Keratinocyte (primary cell): ENCODE data around the gene GPC5. TPM values are rescaled to one million over a fixed set of nuclear protein-coding genes. Genes with fewer than 3 reads are reported as not detected.

ENCODE experiments used
- DNase-seq: peaks from one replicate; pipeline ENCODE4 v3.0.0-alpha.2; 2011; ENCODE audit warnings: low read depth, missing footprints, low spot score
- FAIRE-seq: peaks from 2 replicates; lab custom pipeline; 2011; peaks lifted over from hg19 to GRCh38; lab: Jason Lieb, UNC
- H2AFZ ChIP-seq: 2 replicates; pipeline ENCODE4 v1.6.0; 2012; ENCODE audit warnings: low read length, control low read depth, inconsistent platforms; ENCODE audit not compliant: control insufficient read depth
- H3K27ac ChIP-seq: 2 replicates; pipeline ENCODE4 v1.5.1; 2011; ENCODE audit warnings: low read length; ENCODE audit not compliant: control insufficient read depth, insufficient read depth
- H3K27me3 ChIP-seq: 3 replicates; pipeline ENCODE4 v1.6.0; 2011; ENCODE audit warnings: low read length; ENCODE audit not compliant: control insufficient read depth, insufficient read depth; ENCODE audit errors: extremely low read depth
- H3K36me3 ChIP-seq, 2 experiments: 2 replicates in 1 of 2; 3 replicates in 1 of 2; pipeline ENCODE4 v1.5.1; 2011; ENCODE audit warnings: low read length in 2 of 2, mild to moderate bottlenecking in 1 of 2; ENCODE audit not compliant: control insufficient read depth in 2 of 2, insufficient read depth in 2 of 2; ENCODE audit errors: extremely low read depth in 1 of 2
- H3K4me1 ChIP-seq: 3 replicates; pipeline ENCODE4 v1.5.1; 2011; ENCODE audit warnings: low read length; ENCODE audit not compliant: control insufficient read depth, insufficient read depth; ENCODE audit errors: extremely low read depth
- H3K4me2 ChIP-seq: 3 replicates; pipeline ENCODE4 v1.6.0; 2011; ENCODE audit warnings: low read depth, low read length; ENCODE audit not compliant: control insufficient read depth, insufficient read depth; ENCODE audit errors: extremely low read depth
- H3K4me3 ChIP-seq, 3 experiments: fragments of 200-600 bp in 1 of 3; sonication (generic) in 1 of 3; 2 replicates in 2 of 3; 3 replicates in 1 of 3; pipeline ENCODE4 v1.5.1; 2011 to 2016; ENCODE audit warnings: low read length in 3 of 3, mild to moderate bottlenecking in 3 of 3, control low read depth in 2 of 3, inconsistent platforms in 1 of 3, low read depth in 1 of 3, mixed read lengths in 1 of 3, mixed run types in 1 of 3, moderate library complexity in 1 of 3; ENCODE audit not compliant: control insufficient read depth in 2 of 3, insufficient read depth in 2 of 3; ENCODE audit errors: extremely low read depth in 1 of 3
- H3K79me2 ChIP-seq: 2 replicates; pipeline ENCODE4 v1.6.0; 2012; ENCODE audit warnings: low read length; ENCODE audit not compliant: control insufficient read depth, insufficient read depth
- H3K9ac ChIP-seq: 3 replicates; pipeline ENCODE4 v1.6.0; 2011; ENCODE audit warnings: low read length; ENCODE audit not compliant: control insufficient read depth, insufficient read depth; ENCODE audit errors: extremely low read depth
- H3K9me1 ChIP-seq: 3 replicates; pipeline ENCODE4 v1.6.0; 2011; ENCODE audit warnings: low read length; ENCODE audit not compliant: control insufficient read depth, insufficient read depth; ENCODE audit errors: extremely low read depth
- H3K9me3 ChIP-seq: 2 replicates; pipeline ENCODE4 v1.5.1; 2012; ENCODE audit warnings: low read depth, low read length; ENCODE audit not compliant: control insufficient read depth
- H4K20me1 ChIP-seq: 3 replicates; pipeline ENCODE4 v1.6.0; 2011; ENCODE audit warnings: low read length; ENCODE audit not compliant: control insufficient read depth, insufficient read depth; ENCODE audit errors: extremely low read depth
- CTCF ChIP-seq, 3 experiments: IDR thresholded peaks in 1 of 3; conservative IDR thresholded peaks in 1 of 3; optimal IDR thresholded peaks in 1 of 3; 2 replicates in 2 of 3; 3 replicates in 1 of 3; pipeline versions ENCODE3 to v1.5.1; 2011; ENCODE audit warnings: low read length in 3 of 3, mild to moderate bottlenecking in 3 of 3, moderate library complexity in 2 of 3, control low read depth in 1 of 3, inconsistent platforms in 1 of 3; ENCODE audit not compliant: insufficient read depth in 2 of 3; ENCODE audit errors: extremely low read depth in 1 of 3
- EZH2 ChIP-seq: IDR thresholded peaks from one replicate; pipeline ENCODE4 v1.6.1; 2012; ENCODE audit warnings: inconsistent platforms, mild to moderate bottlenecking, low read length, moderate library complexity
- dilution Hi-C: fragments of 300-500 bp; cut with MboI; formaldehyde crosslinking; loops from one replicate; pipeline ENCODE4 v1.7.0; 2020; ENCODE audit warnings: low sequenced_read_pairs; ENCODE audit not compliant: extremely low pct_ligation_motif_present
- polyA plus RNA-seq, 5 experiments: library from polyadenylated mRNA; depleted of rRNA in 3 of 5; stranded (reverse) in 3 of 5; stranded (forward) in 1 of 5; unstranded in 1 of 5; fragments of >200 nt; gene quantifications; 1 replicate in 1 of 5; 2 replicates in 3 of 5; 3 replicates in 1 of 5; pipeline versions ENCODE4 v1.2.1 to v1.2.3, GENCODE V29; 2011 to 2012; ENCODE audit warnings: missing spikeins in 2 of 5, low read depth in 1 of 5, low replicate concordance in 1 of 5

Gene GPC5
- polyA plus RNA-seq, 1 donor (not counting 4 experiments of a cell fraction or from before 2014, with no cell fraction given): 0.10 TPM

GRCh38 chr13:91891141-91891540, 492.7 kb downstream of the GPC5 start:
- no peak overlapping the region for H3K9ac ChIP-seq
- no peaks in the 10 kb centered on the region for H3K79me2 ChIP-seq
- H3K4me3 ChIP-seq: no peak overlapping the region
- no peaks in the 10 kb centered on the region for H4K20me1 ChIP-seq
- H3K4me2 ChIP-seq: no peak overlapping the region
- no peaks in the 10 kb centered on the region for H3K4me1 ChIP-seq
- no peaks in the 10 kb centered on the region for H3K9me3 ChIP-seq
- dilution Hi-C loops: no loop called here
- no peaks in the 10 kb centered on the region for H3K9me1 ChIP-seq
- H3K27ac ChIP-seq: no peak overlapping the region
- FAIRE-seq: no peak
- TF ChIP-seq CTCF (optimal IDR thresholded peaks at IDR 0.05 in 1 of 3, IDR thresholded peaks at IDR 0.05 in 1 of 3, conservative IDR thresholded peaks at IDR 0.05 in 1 of 3; ENCODE audit: extremely low read depth in 1 of 3, insufficient read depth in 2 of 3, low read length in 3 of 3): no peak
- no peak for TF ChIP-seq EZH2
- no peak for DNase-seq
- H3K27me3 ChIP-seq: no peaks in the 10 kb centered on the region
- H3K36me3 ChIP-seq: no peaks in the 10 kb centered on the region
- H2AFZ ChIP-seq: no peak overlapping the region

GRCh38 chr13:91893040-91893439, 494.6 kb downstream of the GPC5 start:
- Histone ChIP-seq H2AFZ (no peak overlapping the region), H3K9me3 (no peaks in the 10 kb centered on the region), H3K36me3 (no peaks in the 10 kb centered on the region), H3K79me2 (no peaks in the 10 kb centered on the region), H3K4me3 (no peak overlapping the region), H3K9me1 (no peaks in the 10 kb centered on the region), H3K27me3 (no peaks in the 10 kb centered on the region), H4K20me1 (no peaks in the 10 kb centered on the region), H3K9ac (no peak overlapping the region), H3K4me2 (no peak overlapping the region), H3K4me1 (no peaks in the 10 kb centered on the region), H3K27ac (no peak overlapping the region)
- dilution Hi-C loops: no loop called here
- TF ChIP-seq EZH2: no peak
- no peak for TF ChIP-seq CTCF (optimal IDR thresholded peaks at IDR 0.05 in 1 of 3, IDR thresholded peaks at IDR 0.05 in 1 of 3, conservative IDR thresholded peaks at IDR 0.05 in 1 of 3; ENCODE audit: extremely low read depth in 1 of 3, insufficient read depth in 2 of 3, low read length in 3 of 3)
- FAIRE-seq: no peak
- DNase-seq: no peak
